ENCODE data around the gene MSANTD2.

DNA sequence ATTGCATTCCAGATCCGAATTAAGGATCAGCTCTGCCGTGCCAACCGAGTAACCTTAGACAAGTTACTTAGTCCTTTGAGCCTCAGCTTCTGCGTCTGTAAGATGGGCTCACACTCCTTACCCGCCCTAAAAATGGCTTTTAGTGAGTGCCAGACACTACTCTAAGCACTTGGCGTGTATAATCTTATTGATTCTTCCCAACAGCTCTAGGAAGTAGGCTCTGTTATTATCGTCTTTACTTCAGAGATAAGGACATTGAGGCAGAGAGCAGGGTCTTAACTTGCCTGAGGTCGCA, 43.4 kb upstream of the MSANTD2 start:
- TF ChIP-seq, protein P1, sequence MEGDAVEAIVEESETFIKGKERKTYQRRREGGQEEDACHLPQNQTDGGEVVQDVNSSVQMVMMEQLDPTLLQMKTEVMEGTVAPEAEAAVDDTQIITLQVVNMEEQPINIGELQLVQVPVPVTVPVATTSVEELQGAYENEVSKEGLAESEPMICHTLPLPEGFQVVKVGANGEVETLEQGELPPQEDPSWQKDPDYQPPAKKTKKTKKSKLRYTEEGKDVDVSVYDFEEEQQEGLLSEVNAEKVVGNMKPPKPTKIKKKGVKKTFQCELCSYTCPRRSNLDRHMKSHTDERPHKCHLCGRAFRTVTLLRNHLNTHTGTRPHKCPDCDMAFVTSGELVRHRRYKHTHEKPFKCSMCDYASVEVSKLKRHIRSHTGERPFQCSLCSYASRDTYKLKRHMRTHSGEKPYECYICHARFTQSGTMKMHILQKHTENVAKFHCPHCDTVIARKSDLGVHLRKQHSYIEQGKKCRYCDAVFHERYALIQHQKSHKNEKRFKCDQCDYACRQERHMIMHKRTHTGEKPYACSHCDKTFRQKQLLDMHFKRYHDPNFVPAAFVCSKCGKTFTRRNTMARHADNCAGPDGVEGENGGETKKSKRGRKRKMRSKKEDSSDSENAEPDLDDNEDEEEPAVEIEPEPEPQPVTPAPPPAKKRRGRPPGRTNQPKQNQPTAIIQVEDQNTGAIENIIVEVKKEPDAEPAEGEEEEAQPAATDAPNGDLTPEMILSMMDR (IDR thresholded peaks at IDR 0.05; ENCODE audit: insufficient read depth, low read depth, low read length), result no peak
- no peak for TF ChIP-seq EZH2 (IDR thresholded peaks at IDR 0.05; ENCODE audit: insufficient read depth, low read length)
